GM12878 (cell line): Measurements from ENCODE around the gene MRPL27. TPM values are rescaled to one million over a fixed set of nuclear protein-coding genes. Genes with fewer than 3 reads are reported as not detected.
A peak's percentile ranks its signal among the peaks of the same experiment; 100 is the strongest.

Experiments
- ATAC-seq: fragments of 200-7000 bp; cut with Tn5 transposase; 3 replicates; pipeline ENCODE4 v1.9.1; 2020; ENCODE audit warnings: mild to moderate bottlenecking, moderate library complexity
- BruUV-seq: library from RNA; stranded (reverse); fragments of 400-500 nt; replicated peaks from 2 replicates; lab custom pipeline; 2021; lab: Mats Ljungman, UMichigan
- CTCF ChIA-PET: fragments of 300-600 bp; sonication (Branson Sonifier 250); formaldehyde crosslinking; extraction: SDS; loops from one replicate; lab custom pipeline; 2021; ENCODE audit warnings: inconsistent platforms; lab: Yijun Ruan, JAX
- POLR2A ChIA-PET: fragments of 350-600 bp; formaldehyde crosslinking; extraction: SDS; loops from one replicate; lab custom pipeline; 2021; ENCODE audit warnings: inconsistent platforms; lab: Charles Lee
- RAD21 ChIA-PET: fragments of 300-600 bp; sonication (Branson Sonifier 250); formaldehyde crosslinking; loops from one replicate; lab custom pipeline; 2023; ENCODE audit warnings: antibody characterized with exemption; ENCODE audit not compliant: unreplicated experiment; lab: Charles Lee
- SMC1A ChIA-PET: fragments of 300-600 bp; sonication (Branson Sonifier 250); formaldehyde crosslinking; loops from one replicate; lab custom pipeline; 2023; ENCODE audit not compliant: unreplicated experiment, uncharacterized antibody; lab: Charles Lee
- DNase-seq: peaks from one replicate; pipeline ENCODE4 v3.0.0-alpha.2; 2011; ENCODE audit warnings: low read depth, low spot score
- FAIRE-seq: peaks from 3 replicates; lab custom pipeline; 2011; peaks lifted over from hg19 to GRCh38; lab: Jason Lieb, UNC
- H2AFZ ChIP-seq: 2 replicates; pipeline ENCODE4 v1.6.0; 2011; ENCODE audit warnings: low read depth, low read length, control low read depth; ENCODE audit not compliant: control insufficient read depth
- H3K27ac ChIP-seq: 2 replicates; pipeline ENCODE4 v1.5.1; 2011; ENCODE audit warnings: control low read depth; ENCODE audit not compliant: control insufficient read depth, insufficient read depth
- H3K27me3 ChIP-seq, 2 experiments: replicated peaks in 1 of 2; 2 replicates each; pipeline versions ENCODE4 v1.6.0 to v1.6.1; 2011; ENCODE audit warnings: low read length in 1 of 2; ENCODE audit not compliant: control insufficient read depth in 2 of 2, insufficient read depth in 2 of 2
- H3K36me3 ChIP-seq, 2 experiments: 2 replicates each; pipeline ENCODE4 v1.5.1; 2011; ENCODE audit warnings: low read length in 1 of 2; ENCODE audit not compliant: control insufficient read depth in 2 of 2, insufficient read depth in 2 of 2
- H3K4me1 ChIP-seq: 2 replicates; pipeline ENCODE4 v1.6.1; 2011; ENCODE audit warnings: mild to moderate bottlenecking, low read length, moderate library complexity, mixed read lengths; ENCODE audit not compliant: control insufficient read depth, insufficient read depth
- H3K4me2 ChIP-seq: 2 replicates; pipeline ENCODE4 v1.6.0; 2011; ENCODE audit warnings: control low read depth; ENCODE audit not compliant: control insufficient read depth, insufficient read depth
- H3K4me3 ChIP-seq: fragments of 200-600 bp; sonication (generic); 2 replicates; pipeline ENCODE4 v1.5.1; 2016
- H3K79me2 ChIP-seq: 2 replicates; pipeline ENCODE4 v1.6.0; 2011; ENCODE audit warnings: low read length; ENCODE audit not compliant: control insufficient read depth, insufficient read depth
- H3K9ac ChIP-seq: 2 replicates; pipeline ENCODE4 v1.8.0; 2011; ENCODE audit warnings: low read length, control low read depth, mixed read lengths; ENCODE audit not compliant: control insufficient read depth, insufficient read depth
- H3K9me3 ChIP-seq: replicated peaks from 3 replicates; pipeline ENCODE4 v1.5.1; 2011; ENCODE audit warnings: mild to moderate bottlenecking, low read length; ENCODE audit not compliant: control insufficient read depth, insufficient read depth
- H4K20me1 ChIP-seq: 2 replicates; pipeline ENCODE4 v1.6.0; 2011; ENCODE audit not compliant: control insufficient read depth, insufficient read depth
- ATF2 ChIP-seq: IDR thresholded peaks from 2 replicates; pipeline ENCODE4 v1.6.1; 2012; ENCODE audit warnings: low read length, inconsistent platforms
- GATAD2B ChIP-seq: fragments of 450-650 bp; conservative IDR thresholded peaks from 2 replicates; pipeline ENCODE4 v1.6.1; 2017; ENCODE audit warnings: low read depth, mild to moderate bottlenecking, moderate library complexity
- HDAC6 ChIP-seq: fragments of 200-600 bp; sonication (generic); IDR thresholded peaks from one replicate; pipeline ENCODE4 v1.8.0; 2017; ENCODE audit warnings: antibody characterized with exemption; ENCODE audit not compliant: unreplicated experiment
- IRF3 ChIP-seq: fragments of 450-650 bp; IDR thresholded peaks from 2 replicates; pipeline ENCODE4 v1.6.1; 2014; ENCODE audit warnings: mild to moderate bottlenecking
- IRF5 ChIP-seq: fragments of 450-650 bp; IDR thresholded peaks from 2 replicates; pipeline ENCODE4 v1.6.1; 2017; ENCODE audit warnings: borderline replicate concordance
- MEF2A ChIP-seq: IDR thresholded peaks from 2 replicates; pipeline ENCODE4 v1.6.1; 2011; ENCODE audit warnings: low read depth, mild to moderate bottlenecking, low read length, moderate library complexity; ENCODE audit not compliant: insufficient read depth
- MLLT1 ChIP-seq: fragments of 450-650 bp; IDR thresholded peaks from 2 replicates; pipeline ENCODE4 v1.6.1; 2016; ENCODE audit warnings: mild to moderate bottlenecking
- MTA3 ChIP-seq: IDR thresholded peaks from 2 replicates; pipeline ENCODE4 v1.6.1; 2012; ENCODE audit warnings: low read length, inconsistent platforms, borderline replicate concordance
- PBX3 ChIP-seq: IDR thresholded peaks from 2 replicates; pipeline ENCODE4 v1.6.1; 2011; ENCODE audit warnings: mild to moderate bottlenecking, low read depth, low read length, moderate library complexity; ENCODE audit not compliant: insufficient replicate concordance
- RUNX3 ChIP-seq: IDR thresholded peaks from 2 replicates; pipeline ENCODE4 v1.6.1; 2012; ENCODE audit warnings: low read length, inconsistent platforms
- SIX5 ChIP-seq: IDR thresholded peaks from 2 replicates; pipeline ENCODE4 v1.6.1; 2011; ENCODE audit warnings: mild to moderate bottlenecking, low read depth, low read length, moderate library complexity; ENCODE audit not compliant: severe bottlenecking
- SMARCA5 ChIP-seq: fragments of 450-650 bp; IDR thresholded peaks from 2 replicates; pipeline ENCODE4 v1.6.1; 2017; ENCODE audit warnings: mild to moderate bottlenecking
- SMC3 ChIP-seq: IDR thresholded peaks from 2 replicates; pipeline ENCODE4 v1.6.1; 2011; ENCODE audit warnings: low read length, improper control_type of control experiment, borderline replicate concordance
- TBL1XR1 ChIP-seq: IDR thresholded peaks from 2 replicates; pipeline ENCODE4 v1.6.1; 2012; ENCODE audit warnings: low read depth, low read length, improper control_type of control experiment
- TCF12 ChIP-seq: IDR thresholded peaks from 2 replicates; pipeline ENCODE4 v1.6.1; 2011; ENCODE audit warnings: low read depth, mild to moderate bottlenecking, low read length
- TCF3 ChIP-seq: IDR thresholded peaks from 2 replicates; pipeline ENCODE4 v1.6.1; 2012; ENCODE audit warnings: low read depth, mild to moderate bottlenecking, low read length, borderline replicate concordance; ENCODE audit not compliant: insufficient read depth
- WGBS: methylation state at CpG from one replicate; pipeline ENCODE4 v1.1.6; 2016; ENCODE audit warnings: low lambda C conversion rate; ENCODE audit not compliant: insufficient replicate concordance, insufficient coverage; ENCODE audit errors: missing lambda C conversion rate; 5-methylcytosine and 5-hydroxymethylcytosine counted together
- in situ Hi-C: fragments of 300-500 bp; cut with MboI; formaldehyde crosslinking; loops from 9 replicates; pipeline ENCODE4 v1.14.3; 2018; ENCODE audit warnings: mixed read lengths
- intact Hi-C: fragments of 100-400 bp; cut with micrococcal nuclease; formaldehyde crosslinking; loops from one replicate; pipeline ENCODE4 v1.14.2; 2022; ENCODE audit not compliant: unreplicated experiment
- polyA plus RNA-seq, 11 experiments: library from polyadenylated mRNA; depleted of rRNA in 4 of 11; unstranded in 6 of 11; stranded (reverse) in 5 of 11; fragments of >200 nt; fragmentation: Nextera tagmentation in 4 of 11; fragmentation: Illumina TruSeq in 1 of 11; extraction: Ambion mirVana in 4 of 11; extraction: Trizol in 1 of 11; gene quantifications; 1 replicate in 1 of 11; 2 replicates in 10 of 11; pipeline versions ENCODE4 v1.2.1 to v1.2.3, GENCODE V29; 2011 to 2016; ENCODE audit warnings: inconsistent platforms in 2 of 11, missing spikeins in 2 of 11, low read depth in 1 of 11
- total RNA-seq, 4 experiments: library from RNA; depleted of rRNA in 3 of 4; stranded (reverse); fragments of >200 nt in 3 of 4; fragmentation: Illumina TruSeq in 1 of 4; extraction: Trizol in 1 of 4; gene quantifications; 2 replicates each; pipeline versions ENCODE4 v1.2.1 to v1.2.3, GENCODE V29; 2013 to 2021

Gene MRPL27
- total and polyA plus RNA-seq, 10 of the 15 experiments (the other 5 are each of a cell fraction or from before 2014, with no cell fraction given) = 83.0 to 390 (median 131) TPM

- Histone ChIP-seq H3K9me3 (no peaks in the 10 kb centered on the region; the same call in 2 of the 3 replicates), H3K4me3 (peak within 1 kb of the TSS; percentile 85), H3K4me2 (peak within 1 kb of the TSS; percentile 96), H4K20me1 (no peaks in the 10 kb centered on the region), H3K79me2 (peaks cover 5% of the 10 kb centered on the region), H3K27ac (peak within 1 kb of the TSS; percentile 59), H2AFZ (peak within 1 kb of the TSS; percentile 94), H3K27me3 (no peaks in the 10 kb centered on the region), H3K9ac (peak within 1 kb of the TSS; percentile 83), H3K36me3 (no peaks in the 10 kb centered on the region; a peak in 2 of 4 replicates), H3K4me1 (peaks cover 3% of the 10 kb centered on the region)
- FAIRE-seq = peak; percentile 38
- ChIA-PET POLR2A (interaction anchor here (0.7 to 1.2 kb wide), 8 partner anchors 9 to 194 kb away, joined by 3 to 6 read pairs (median 4); partner anchors contain the start of gene EME1), SMC1A (interaction anchor here (1.5 to 3.3 kb wide), 2 partner anchors 16 to 28 kb away, joined by 4 to 17 read pairs; no protein-coding TSS in a partner anchor), RAD21 (interaction anchor here (0.8 to 1.6 kb wide), 8 partner anchors 16 to 176 kb away, joined by 3 to 6 read pairs (median 4); partner anchors contain the start of genes COL1A1 and LRRC59), CTCF (interaction anchor here (1.2 to 8.0 kb wide), 7 partner anchors 11 to 252 kb away, joined by 3 to 68 read pairs (median 4); partner anchors contain the start of gene LRRC59)
- DNase-seq = no peak
- BruUV-seq = no TSS peak
- intact Hi-C loops (loop anchor here (1.0 to 5.0 kb wide), 3 partner anchors 38 to 145 kb away; partner anchors contain the start of gene RSAD1), in situ Hi-C loops (no loop called here)
- ATAC-seq = peak; percentile 90
- 8% methylated on average over 54 of the region's 87 CpGs for WGBS
- TF ChIP-seq IRF3 (no peak), HDAC6 (no peak), SMC3 (no peak), MEF2A (no peak), IRF5 (no peak), PBX3 (no peak), SMARCA5 (no peak), SIX5 (no peak), TBL1XR1 (no peak), MLLT1 (peak; percentile 72), MTA3 (no peak), RUNX3 (no peak), TCF12 (no peak), GATAD2B (no peak; the same call in none of the 2 replicates), ATF2 (no peak), TCF3 (no peak)
These were observed 27.3 kb downstream of the MRPL27 start, which contains the start of gene XYLT2 for GRCh38 chr17:50345432-50346312. XYLT2 (plus strand) TSS chr17:50346126; CDS start chr17:50346141, 15 bp downstream.
